WTC11 (cell line): ENCODE measurements around the gene SLX4.

ENCODE experiments used
- CREM ChIP-seq: sonication (generic); formaldehyde crosslinking; IDR thresholded peaks from 2 replicates; pipeline ENCODE4 v1.8.1; 2022; ENCODE audit warnings: mild to moderate bottlenecking, missing genetic modification reagents, moderate library complexity
- CTCF ChIP-seq: fragments of 200-600 bp; IDR thresholded peaks from 2 replicates; pipeline ENCODE4 v1.8.0; 2022; ENCODE audit warnings: antibody characterized with exemption
- FOXK1 ChIP-seq: sonication (generic); formaldehyde crosslinking; IDR thresholded peaks from 2 replicates; pipeline ENCODE4 v1.8.0; 2022; ENCODE audit warnings: mild to moderate bottlenecking, moderate library complexity, missing genetic modification reagents
- SP1 ChIP-seq: sonication (generic); formaldehyde crosslinking; conservative IDR thresholded peaks from 2 replicates; pipeline ENCODE4 v1.8.1; 2022; ENCODE audit warnings: missing genetic modification reagents
- TP53 ChIP-seq: sonication (generic); formaldehyde crosslinking; IDR thresholded peaks from 2 replicates; pipeline ENCODE4 v1.8.1; 2023; ENCODE audit warnings: mild to moderate bottlenecking, missing genetic modification reagents

GRCh38 chr16:3587547-3588110, 23.8 kb downstream of the SLX4 start:
- no peak for TF ChIP-seq FOXK1
- no peak for TF ChIP-seq SP1
- no peak for TF ChIP-seq CTCF
- no peak for TF ChIP-seq CREM (CRISPR knock-in tag)
- TF ChIP-seq TP53: no peak
